Astrocyte (in vitro differentiated cells and primary cell): Measurements from ENCODE around the gene DSCAM. TPM values are rescaled to one million over a fixed set of nuclear protein-coding genes. Genes with fewer than 3 reads are reported as not detected.

Experiments
- DNase-seq: peaks from one replicate; pipeline ENCODE4 v3.0.0-alpha.2; 2010; ENCODE audit warnings: low read depth
- FAIRE-seq: peaks from 2 replicates; lab custom pipeline; 2011; peaks lifted over from hg19 to GRCh38; lab: Jason Lieb, UNC
- H2AFZ ChIP-seq: 2 replicates; pipeline ENCODE4 v1.6.0; 2012; ENCODE audit warnings: low read depth, low read length, inconsistent platforms
- H3K27ac ChIP-seq: 2 replicates; pipeline ENCODE4 v1.5.1; 2011; ENCODE audit warnings: low read depth, low read length, inconsistent platforms
- H3K27me3 ChIP-seq: 2 replicates; pipeline ENCODE4 v1.6.0; 2011; ENCODE audit warnings: low read length, inconsistent platforms; ENCODE audit not compliant: insufficient read depth
- H3K36me3 ChIP-seq: 2 replicates; pipeline ENCODE4 v1.5.1; 2011; ENCODE audit warnings: low read length, inconsistent platforms; ENCODE audit not compliant: insufficient read depth
- H3K4me1 ChIP-seq: 2 replicates; pipeline ENCODE4 v1.5.1; 2011; ENCODE audit warnings: low read length, inconsistent platforms; ENCODE audit not compliant: insufficient read depth
- H3K4me2 ChIP-seq: 2 replicates; pipeline ENCODE4 v1.6.0; 2012; ENCODE audit warnings: low read length, inconsistent platforms
- H3K4me3 ChIP-seq: 2 replicates; pipeline ENCODE4 v1.5.1; 2011; ENCODE audit warnings: low read depth, mild to moderate bottlenecking, low read length, inconsistent platforms; ENCODE audit not compliant: insufficient read depth
- H3K79me2 ChIP-seq: 2 replicates; pipeline ENCODE4 v1.6.0; 2012; ENCODE audit warnings: mild to moderate bottlenecking, low read length, inconsistent platforms; ENCODE audit not compliant: insufficient read depth
- H3K9ac ChIP-seq: 2 replicates; pipeline ENCODE4 v1.6.0; 2012; ENCODE audit warnings: mild to moderate bottlenecking, low read length, inconsistent platforms
- H3K9me3 ChIP-seq: 2 replicates; pipeline ENCODE4 v1.5.1; 2012; ENCODE audit warnings: low read depth, mild to moderate bottlenecking, low read length, inconsistent platforms; ENCODE audit not compliant: insufficient read depth
- H4K20me1 ChIP-seq: 2 replicates; pipeline ENCODE4 v1.6.0; 2012; ENCODE audit warnings: low read length, inconsistent platforms; ENCODE audit not compliant: insufficient read depth
- H3K27ac Mint-ChIP-seq: one replicate; pipeline ENCODE4 v1.8.0; 2021; ENCODE audit warnings: mild to moderate bottlenecking, mixed read lengths; ENCODE audit not compliant: unreplicated experiment
- H3K27me3 Mint-ChIP-seq: one replicate; pipeline ENCODE4 v1.8.0; 2021; ENCODE audit warnings: low read depth, mixed read lengths; ENCODE audit not compliant: unreplicated experiment
- H3K36me3 Mint-ChIP-seq: one replicate; pipeline ENCODE4 v1.8.0; 2021; ENCODE audit warnings: low read depth, mixed read lengths; ENCODE audit not compliant: unreplicated experiment
- H3K4me1 Mint-ChIP-seq: one replicate; pipeline ENCODE4 v1.8.0; 2021; ENCODE audit warnings: low read depth, mixed read lengths; ENCODE audit not compliant: unreplicated experiment
- H3K4me3 Mint-ChIP-seq: one replicate; pipeline ENCODE4 v1.8.0; 2021; ENCODE audit warnings: mild to moderate bottlenecking, moderate library complexity, mixed read lengths; ENCODE audit not compliant: unreplicated experiment
- H3K9me3 Mint-ChIP-seq: one replicate; pipeline ENCODE4 v1.8.0; 2021; ENCODE audit warnings: mild to moderate bottlenecking, mixed read lengths; ENCODE audit not compliant: unreplicated experiment
- EZH2 ChIP-seq: IDR thresholded peaks from 2 replicates; pipeline ENCODE4 v1.6.1; 2012; ENCODE audit warnings: mild to moderate bottlenecking, low read length, inconsistent platforms; ENCODE audit not compliant: insufficient read depth
- total RNA-seq: library from RNA; stranded (reverse); gene quantifications from 2 replicates; pipeline ENCODE4 v1.2.1, GENCODE V29; 2021
- TF ChIP-seq, protein P1 (sequence below): IDR thresholded peaks from 2 replicates; pipeline ENCODE4 v1.5.1; 2011; ENCODE audit warnings: low read depth, mild to moderate bottlenecking, inconsistent platforms, low read length, moderate library complexity; ENCODE audit not compliant: insufficient read depth

Gene DSCAM
- total RNA-seq, 1 donor from 2014 or later: 0.18 TPM

DNA sequence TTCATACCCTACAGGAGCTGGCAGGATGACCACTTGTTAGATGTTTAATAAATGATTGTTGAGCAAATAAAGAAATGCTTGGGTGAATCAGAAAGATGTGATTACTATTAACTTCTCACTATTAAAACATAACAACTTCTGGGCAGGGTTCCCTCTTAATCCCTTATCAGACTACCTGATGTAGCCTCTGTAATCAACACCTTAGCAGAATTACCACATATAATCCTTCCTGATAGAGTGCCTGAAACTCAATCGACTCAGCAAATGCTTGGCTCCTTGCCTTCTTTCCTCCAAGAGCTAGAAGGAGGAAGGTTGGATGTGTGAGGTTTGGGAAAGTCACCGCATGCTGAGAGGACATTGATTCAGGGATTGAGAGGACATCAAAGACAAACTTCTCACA is 34.8 kb upstream of the DSCAM start:
- peaks cover 4% of the 10 kb centered on the region for H3K9me3 Mint-ChIP-seq
- Histone ChIP-seq H3K36me3 (no peaks in the 10 kb centered on the region), H3K9ac (no peak overlapping the region), H3K27ac (no peak overlapping the region), H3K9me3 (no peaks in the 10 kb centered on the region), H3K27me3 (no peaks in the 10 kb centered on the region), H4K20me1 (no peaks in the 10 kb centered on the region), H3K4me3 (no peak overlapping the region), H3K4me2 (no peak overlapping the region), H2AFZ (no peak overlapping the region), H3K79me2 (no peaks in the 10 kb centered on the region), H3K4me1 (no peaks in the 10 kb centered on the region)
- no peak overlapping the region for H3K4me3 Mint-ChIP-seq
- DNase-seq (no peak), FAIRE-seq (no peak)
- peaks cover 6% of the 10 kb centered on the region for H3K4me1 Mint-ChIP-seq
- no peaks in the 10 kb centered on the region for H3K27me3 Mint-ChIP-seq
- TF ChIP-seq, protein P1, sequence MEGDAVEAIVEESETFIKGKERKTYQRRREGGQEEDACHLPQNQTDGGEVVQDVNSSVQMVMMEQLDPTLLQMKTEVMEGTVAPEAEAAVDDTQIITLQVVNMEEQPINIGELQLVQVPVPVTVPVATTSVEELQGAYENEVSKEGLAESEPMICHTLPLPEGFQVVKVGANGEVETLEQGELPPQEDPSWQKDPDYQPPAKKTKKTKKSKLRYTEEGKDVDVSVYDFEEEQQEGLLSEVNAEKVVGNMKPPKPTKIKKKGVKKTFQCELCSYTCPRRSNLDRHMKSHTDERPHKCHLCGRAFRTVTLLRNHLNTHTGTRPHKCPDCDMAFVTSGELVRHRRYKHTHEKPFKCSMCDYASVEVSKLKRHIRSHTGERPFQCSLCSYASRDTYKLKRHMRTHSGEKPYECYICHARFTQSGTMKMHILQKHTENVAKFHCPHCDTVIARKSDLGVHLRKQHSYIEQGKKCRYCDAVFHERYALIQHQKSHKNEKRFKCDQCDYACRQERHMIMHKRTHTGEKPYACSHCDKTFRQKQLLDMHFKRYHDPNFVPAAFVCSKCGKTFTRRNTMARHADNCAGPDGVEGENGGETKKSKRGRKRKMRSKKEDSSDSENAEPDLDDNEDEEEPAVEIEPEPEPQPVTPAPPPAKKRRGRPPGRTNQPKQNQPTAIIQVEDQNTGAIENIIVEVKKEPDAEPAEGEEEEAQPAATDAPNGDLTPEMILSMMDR: no peak
- TF ChIP-seq EZH2: no peak
- H3K27ac Mint-ChIP-seq: no peak overlapping the region
- H3K36me3 Mint-ChIP-seq: no peaks in the 10 kb centered on the region

DNA sequence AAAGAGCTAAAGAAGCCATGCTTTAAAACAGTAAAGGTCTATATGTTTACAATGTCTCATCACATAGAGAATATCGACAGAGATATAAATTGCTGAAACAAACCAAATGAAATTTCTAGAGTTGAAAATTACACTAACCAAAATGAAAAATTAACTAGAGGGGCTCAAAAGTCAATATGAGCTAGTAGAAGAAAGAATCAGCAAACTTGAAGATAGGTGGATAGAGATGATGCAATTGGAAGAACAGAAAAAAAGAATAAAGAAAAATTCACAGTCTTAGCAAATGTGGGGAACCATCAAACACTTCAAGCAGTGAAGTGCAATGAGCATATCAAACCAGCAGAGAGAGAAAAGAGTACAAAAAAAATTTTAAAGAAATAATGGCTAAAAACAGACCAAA is 24.1 kb upstream of the DSCAM start:
- Mint-ChIP-seq H3K36me3 (no peaks in the 10 kb centered on the region), H3K27ac (no peak overlapping the region), H3K27me3 (no peaks in the 10 kb centered on the region), H3K4me3 (no peak overlapping the region), H3K4me1 (no peaks in the 10 kb centered on the region), H3K9me3 (peaks cover 1% of the 10 kb centered on the region)
- Histone ChIP-seq H3K9me3 (no peaks in the 10 kb centered on the region), H3K27me3 (no peaks in the 10 kb centered on the region), H3K4me1 (no peaks in the 10 kb centered on the region), H2AFZ (no peak overlapping the region), H3K9ac (no peak overlapping the region), H3K4me2 (no peak overlapping the region), H3K79me2 (no peaks in the 10 kb centered on the region), H4K20me1 (no peaks in the 10 kb centered on the region), H3K4me3 (no peak overlapping the region), H3K36me3 (no peaks in the 10 kb centered on the region), H3K27ac (no peak overlapping the region)
- no peak for FAIRE-seq
- no peak for DNase-seq
- TF ChIP-seq, protein P1: no peak
- TF ChIP-seq EZH2: no peak

DNA sequence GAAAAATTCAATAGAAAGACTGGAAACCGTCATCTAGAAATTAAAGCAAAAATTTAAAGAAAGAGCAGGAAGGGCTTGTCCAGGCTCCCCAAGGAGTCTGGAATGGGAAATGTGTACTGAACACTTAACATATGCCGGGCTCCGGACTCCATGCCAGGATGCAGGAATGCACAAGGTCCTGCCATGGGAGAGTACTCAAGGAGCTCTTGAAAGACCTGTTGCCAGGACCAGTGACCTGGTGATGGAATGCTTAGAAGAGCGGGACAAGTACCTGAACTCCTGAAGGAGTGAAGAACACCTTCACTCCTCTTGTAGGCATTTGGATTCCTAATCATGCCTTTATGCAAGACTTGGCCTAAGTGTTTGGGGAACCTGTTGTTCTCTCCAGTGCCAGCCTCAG is 16.9 kb upstream of the DSCAM start:
- H3K36me3 ChIP-seq: no peaks in the 10 kb centered on the region

More for the DNA sequence above, 16.9 kb upstream of the DSCAM start:
- Histone ChIP-seq H3K27ac (no peak overlapping the region), H3K4me2 (no peak overlapping the region), H3K9ac (no peak overlapping the region), H3K4me3 (no peak overlapping the region), H3K79me2 (no peaks in the 10 kb centered on the region), H2AFZ (no peak overlapping the region), H3K4me1 (no peaks in the 10 kb centered on the region), H4K20me1 (no peaks in the 10 kb centered on the region), H3K9me3 (peaks cover 2% of the 10 kb centered on the region), H3K27me3 (no peaks in the 10 kb centered on the region)
- TF ChIP-seq EZH2: no peak
- TF ChIP-seq, protein P1: no peak
- DNase-seq (no peak), FAIRE-seq (no peak)
- Mint-ChIP-seq H3K27ac (no peak overlapping the region), H3K4me3 (no peak overlapping the region), H3K4me1 (no peaks in the 10 kb centered on the region), H3K9me3 (peaks cover 6% of the 10 kb centered on the region), H3K27me3 (peaks cover 5% of the 10 kb centered on the region), H3K36me3 (no peaks in the 10 kb centered on the region)
